Esophagus muscularis mucosa (tissue), 4 donors: ENCODE results near the gene PDCD4. TPM values are rescaled to one million over a fixed set of nuclear protein-coding genes. Genes with fewer than 3 reads are reported as not detected.
A peak's percentile ranks its signal among the peaks of the same experiment; 100 is the strongest.

Experiments
- DNase-seq: peaks from one replicate; pipeline ENCODE4 v3.0.0-alpha.2; 2017; ENCODE audit errors: extremely low spot score
- H3K27ac ChIP-seq, 4 donors: fragments of 200-600 bp; sonication (generic); replicated peaks in 1 of 4; 1 replicate in 3 of 4; 2 replicates in 1 of 4; pipeline ENCODE4 v1.5.1; 2016 to 2019; ENCODE audit warnings: mild to moderate bottlenecking in 1 of 4
- H3K27me3 ChIP-seq, 4 donors: fragments of 200-600 bp; sonication (generic); one replicate each; pipeline versions ENCODE4 v1.5.1 to v1.6.0; 2016 to 2019
- H3K36me3 ChIP-seq, 4 donors: fragments of 200-600 bp; sonication (generic); one replicate each; pipeline ENCODE4 v1.5.1; 2016 to 2019
- H3K4me1 ChIP-seq, 4 donors: fragments of 200-600 bp; sonication (generic); one replicate each; pipeline ENCODE4 v1.5.1; 2016 to 2019
- H3K4me3 ChIP-seq, 4 donors: fragments of 200-600 bp; sonication (generic); 1 replicate in 2 of 4; 2 replicates in 2 of 4; pipeline ENCODE4 v1.5.1; 2016 to 2019; ENCODE audit warnings: mild to moderate bottlenecking in 4 of 4, moderate library complexity in 1 of 4
- H3K9me3 ChIP-seq, 4 donors: fragments of 200-600 bp; sonication (generic); 1 replicate in 3 of 4; 2 replicates in 1 of 4; pipeline ENCODE4 v1.5.1; 2016 to 2019
- CTCF ChIP-seq, 3 experiments: fragments of 200-600 bp in 2 of 3; fragments of 450-650 bp in 1 of 3; sonication (generic) in 2 of 3; IDR thresholded peaks; one replicate each; pipeline ENCODE4 v1.5.1; 2017 to 2019; ENCODE audit warnings: antibody characterized with exemption in 3 of 3, mild to moderate bottlenecking in 2 of 3, moderate library complexity in 1 of 3
- EP300 ChIP-seq: sonication (generic); formaldehyde crosslinking; IDR thresholded peaks from one replicate; pipeline ENCODE4 v1.6.1; 2017; ENCODE audit warnings: antibody characterized with exemption
- POLR2A ChIP-seq: fragments of 450-650 bp; IDR thresholded peaks from one replicate; pipeline ENCODE4 v1.6.1; 2017; ENCODE audit warnings: antibody characterized with exemption, moderate library complexity, mild to moderate bottlenecking, low read depth
- POLR2AphosphoS5 ChIP-seq, 2 donors: sonication (generic); formaldehyde crosslinking; IDR thresholded peaks; one replicate each; pipeline ENCODE4 v1.6.1; 2017; ENCODE audit warnings: antibody characterized with exemption in 2 of 2
- WGBS: methylation state at CpG from one replicate; pipeline ENCODE4 v1.1.5; 2018; 5-methylcytosine and 5-hydroxymethylcytosine counted together
- intact Hi-C: fragments of 100-400 bp; cut with DNase I; formaldehyde crosslinking; loops from one replicate; pipeline ENCODE4 v1.15.1; 2023
- total RNA-seq, 4 donors: library from RNA; depleted of rRNA; stranded (reverse); fragments of >200 nt; gene quantifications; one replicate each; pipeline versions ENCODE4 v1.1.0 to v1.2.1, GENCODE V29; 2016

PDCD4 gene
- total RNA-seq, 4 donors from 2014 or later: 65.6 to 97.7 (median 78.3) TPM

GRCh38 chr10:110897184-110897583 lies 25.5 kb downstream of the PDCD4 start:
- DNase-seq: no peak
- peaks cover 0 to 68% (median 41%) of the 10 kb centered on the region in 4 donors for H3K36me3 ChIP-seq
- H3K4me1 ChIP-seq: peaks cover 0 to 35% (median 27%) of the 10 kb centered on the region in 4 donors
- TF ChIP-seq POLR2A: no peak
- no peak for TF ChIP-seq POLR2AphosphoS5 (IDR thresholded peaks at IDR 0.05)
- no peak for TF ChIP-seq EP300
- TF ChIP-seq CTCF (IDR thresholded peaks at IDR 0.05): no peak
- H3K9me3 ChIP-seq: no peaks in the 10 kb centered on the region
- no peak overlapping the region for H3K4me3 ChIP-seq
- intact Hi-C loops: loop anchor here (2.0 kb wide), 1 partner anchor 152 kb away; no protein-coding TSS in a partner anchor
- peak overlapping the region in 2 of 4 donors; percentile 15 to 21 for H3K27ac ChIP-seq
- 91% methylated on average over 1 of the region's 1 CpG for WGBS
- H3K27me3 ChIP-seq: no peaks in the 10 kb centered on the region

- H3K27ac ChIP-seq: no peak overlapping the region
- H3K27me3 ChIP-seq: no peaks in the 10 kb centered on the region
- H3K4me3 ChIP-seq: no peak overlapping the region
- intact Hi-C loops: no loop called here
- H3K9me3 ChIP-seq: no peaks in the 10 kb centered on the region
- no peak for DNase-seq
- TF ChIP-seq POLR2AphosphoS5 (IDR thresholded peaks at IDR 0.05) (no peak), EP300 (no peak), CTCF (IDR thresholded peaks at IDR 0.05) (no peak), POLR2A (no peak)
- H3K36me3 ChIP-seq: peaks cover 0 to 71% (median 38%) of the 10 kb centered on the region in 4 donors
- H3K4me1 ChIP-seq: peaks cover 0 to 32% (median 31%) of the 10 kb centered on the region in 4 donors
Measured at GRCh38 chr10:110898391-110898790, 26.7 kb downstream of the PDCD4 start.

- H3K27ac ChIP-seq: no peak overlapping the region
- no peak for DNase-seq
- 100% methylated on average over 2 of the region's 2 CpGs for WGBS
- no peaks in the 10 kb centered on the region for H3K9me3 ChIP-seq
- no peak overlapping the region for H3K4me3 ChIP-seq
- peaks cover 0 to 26% (median 25%) of the 10 kb centered on the region in 4 donors for H3K4me1 ChIP-seq
- peaks cover 0 to 59% (median 27%) of the 10 kb centered on the region in 4 donors for H3K36me3 ChIP-seq
- TF ChIP-seq POLR2AphosphoS5 (IDR thresholded peaks at IDR 0.05) (no peak), EP300 (no peak), CTCF (IDR thresholded peaks at IDR 0.05) (no peak), POLR2A (no peak)
- H3K27me3 ChIP-seq: no peaks in the 10 kb centered on the region
- intact Hi-C loops: no loop called here
Measured at GRCh38 chr10:110900983-110901382, 29.3 kb downstream of the PDCD4 start.

- intact Hi-C loops: no loop called here
- 71% methylated on average over 7 of the region's 7 CpGs for WGBS
- no peak for DNase-seq
- peaks cover 0 to 52% (median 24%) of the 10 kb centered on the region in 4 donors for H3K36me3 ChIP-seq
- no peaks in the 10 kb centered on the region for H3K27me3 ChIP-seq
- no peaks in the 10 kb centered on the region for H3K9me3 ChIP-seq
- H3K4me1 ChIP-seq: peaks cover 0 to 19% (median 15%) of the 10 kb centered on the region in 4 donors
- TF ChIP-seq POLR2A (no peak), POLR2AphosphoS5 (IDR thresholded peaks at IDR 0.05) (peak in 1 of 2 donors; percentile 75)
- peak overlapping the region in 1 of 4 donors; percentile 46 for H3K27ac ChIP-seq
- H3K4me3 ChIP-seq: no peak overlapping the region
Measured at GRCh38 chr10:110901954-110902819, 30.5 kb downstream of the PDCD4 start.
